SK-N-SH treated with all-trans-retinoic acid at 6 μM for 48 hours (cell line): ENCODE data around the gene GSE1.

Experiments
- ATAC-seq: fragments of 200-7000 bp; cut with Tn5 transposase; 3 replicates; pipeline ENCODE4 v1.9.1; 2020; ENCODE audit warnings: mild to moderate bottlenecking, moderate library complexity
- ARNTL ChIP-seq: fragments of 450-650 bp; formaldehyde crosslinking; IDR thresholded peaks from 2 replicates; pipeline ENCODE4 v1.5.0; 2020; ENCODE audit warnings: low read depth, mild to moderate bottlenecking, moderate library complexity, borderline replicate concordance
- BACH2 ChIP-seq: fragments of 250-450 bp; sonication (Bioruptor Pico); IDR thresholded peaks from 2 replicates; pipeline ENCODE4 v1.9.0; 2021; ENCODE audit warnings: mild to moderate bottlenecking, borderline replicate concordance
- CREB5 ChIP-seq: fragments of 250-450 bp; sonication (Bioruptor Pico); IDR thresholded peaks from 2 replicates; pipeline ENCODE4 v1.5.1; 2020; ENCODE audit warnings: low read depth, mild to moderate bottlenecking, moderate library complexity
- CSDC2 ChIP-seq: fragments of 250-450 bp; sonication (Bioruptor Pico); IDR thresholded peaks from 2 replicates; pipeline ENCODE4 v1.5.0; 2020; ENCODE audit warnings: mild to moderate bottlenecking, moderate library complexity
- ESRRG ChIP-seq: fragments of 250-450 bp; sonication (Bioruptor Pico); IDR thresholded peaks from 2 replicates; pipeline ENCODE4 v1.6.1; 2021; ENCODE audit warnings: mild to moderate bottlenecking
- GLIS3 ChIP-seq: fragments of 250-450 bp; sonication (Bioruptor Pico); IDR thresholded peaks from 2 replicates; pipeline ENCODE4 v1.5.0; 2020; ENCODE audit warnings: mild to moderate bottlenecking, moderate library complexity
- POU6F1 ChIP-seq: fragments of 250-450 bp; sonication (Bioruptor Pico); IDR thresholded peaks from 2 replicates; pipeline ENCODE4 v1.8.0; 2021; ENCODE audit warnings: low read depth, mild to moderate bottlenecking, moderate library complexity, borderline replicate concordance
- PPARA ChIP-seq: fragments of 250-450 bp; sonication (Bioruptor Pico); IDR thresholded peaks from 2 replicates; pipeline ENCODE4 v1.5.0; 2020; ENCODE audit warnings: mild to moderate bottlenecking, borderline replicate concordance
- RARB ChIP-seq: fragments of 250-450 bp; sonication (Bioruptor Pico); IDR thresholded peaks from 2 replicates; pipeline ENCODE4 v1.8.0; 2021; ENCODE audit warnings: mild to moderate bottlenecking, moderate library complexity
- SNAI2 ChIP-seq: fragments of 250-450 bp; sonication (Bioruptor Pico); IDR thresholded peaks from 2 replicates; pipeline ENCODE4 v1.5.0; 2020; ENCODE audit warnings: mild to moderate bottlenecking, moderate library complexity
- TCF4 ChIP-seq: fragments of 250-450 bp; sonication (Bioruptor Pico); IDR thresholded peaks from 2 replicates; pipeline ENCODE4 v1.8.0; 2021; ENCODE audit warnings: mild to moderate bottlenecking, moderate library complexity, borderline replicate concordance
- TOX ChIP-seq: fragments of 250-450 bp; sonication (Bioruptor Pico); IDR thresholded peaks from 2 replicates; pipeline ENCODE4 v1.8.0; 2021; ENCODE audit warnings: mild to moderate bottlenecking, moderate library complexity, borderline replicate concordance
- TSHZ2 ChIP-seq: fragments of 250-450 bp; sonication (Bioruptor Pico); IDR thresholded peaks from 2 replicates; pipeline ENCODE4 v1.5.0; 2020; ENCODE audit warnings: mild to moderate bottlenecking, moderate library complexity
- ZC3H10 ChIP-seq: fragments of 250-450 bp; sonication (Bioruptor Pico); IDR thresholded peaks from 2 replicates; pipeline ENCODE4 v1.5.1; 2021; ENCODE audit warnings: mild to moderate bottlenecking, moderate library complexity
- ZFP3 ChIP-seq: fragments of 250-450 bp; sonication (Bioruptor Pico); IDR thresholded peaks from 2 replicates; pipeline ENCODE4 v1.5.0; 2020; ENCODE audit warnings: mild to moderate bottlenecking, moderate library complexity
- ZFP30 ChIP-seq: fragments of 450-650 bp; formaldehyde crosslinking; IDR thresholded peaks from 2 replicates; pipeline ENCODE4 v1.5.0; 2022; ENCODE audit warnings: mild to moderate bottlenecking, moderate library complexity
- ZNF565 ChIP-seq: fragments of 450-650 bp; formaldehyde crosslinking; conservative IDR thresholded peaks from 2 replicates; pipeline ENCODE4 v1.5.0; 2020; ENCODE audit warnings: low read depth, mild to moderate bottlenecking, moderate library complexity
- ZNF70 ChIP-seq: fragments of 450-650 bp; formaldehyde crosslinking; IDR thresholded peaks from 2 replicates; pipeline ENCODE4 v1.5.0; 2020; ENCODE audit warnings: mild to moderate bottlenecking, moderate library complexity
- ZNF8 ChIP-seq: fragments of 450-650 bp; formaldehyde crosslinking; IDR thresholded peaks from 2 replicates; pipeline ENCODE4 v1.5.0; 2020; ENCODE audit warnings: mild to moderate bottlenecking, moderate library complexity
- TF ChIP-seq, protein P1 (sequence below): fragments of 250-450 bp; sonication (Bioruptor Pico); IDR thresholded peaks from 2 replicates; pipeline ENCODE4 v1.8.0; 2020; ENCODE audit warnings: mild to moderate bottlenecking, moderate library complexity, borderline replicate concordance

GSE1 gene

DNA sequence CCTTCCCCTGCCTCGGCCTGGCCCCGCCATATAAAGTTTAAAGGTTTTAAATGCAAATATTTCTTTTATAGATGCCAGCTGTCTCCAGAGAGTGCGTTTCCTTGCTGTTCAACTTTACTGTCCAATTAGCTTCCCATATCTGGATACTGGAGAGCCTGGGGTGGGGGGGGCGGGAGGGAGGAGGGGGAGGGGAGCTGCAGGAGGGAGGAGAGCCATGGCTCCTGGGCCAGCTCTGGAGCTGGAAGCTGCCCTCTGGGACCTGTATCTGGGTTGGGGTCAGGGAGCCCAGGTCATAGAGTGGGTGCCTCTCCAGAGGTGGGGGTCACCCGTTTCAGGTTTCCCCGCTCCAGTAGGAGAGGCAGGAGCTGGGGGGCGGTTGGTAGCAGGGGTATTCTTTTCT lies 6.2 kb upstream of the GSE1 start:
- no peak for TF ChIP-seq ARNTL
- ATAC-seq, result no peak

DNA sequence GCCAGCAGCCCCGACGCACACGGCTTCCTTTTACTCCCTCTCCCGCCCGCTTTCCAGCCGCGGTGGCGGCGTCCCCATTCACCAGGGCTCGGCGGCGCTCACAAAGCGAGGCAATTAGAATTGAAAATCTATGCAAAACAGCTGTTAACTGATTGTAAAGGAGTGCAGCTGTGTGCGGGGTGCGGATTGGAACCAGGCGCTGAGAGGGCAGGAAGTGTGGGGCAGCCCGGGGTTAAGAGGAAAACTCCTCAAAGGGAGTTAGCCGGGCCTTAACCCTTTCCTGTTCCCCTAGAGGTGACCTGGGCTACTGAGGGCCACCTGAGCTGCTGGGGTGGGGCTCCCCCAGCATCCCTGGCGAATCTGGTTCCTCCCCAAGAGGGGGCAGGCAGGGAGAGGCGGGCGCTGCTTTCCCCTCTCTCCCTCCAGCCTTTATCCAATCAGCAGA lies 5.8 kb upstream of the GSE1 start:
- no peak for TF ChIP-seq BACH2
- TF ChIP-seq TCF4 (CRISPR knock-in tag), result 0 out of 2 replicates have a peak, but pooled peaks have one; percentile 12

DNA sequence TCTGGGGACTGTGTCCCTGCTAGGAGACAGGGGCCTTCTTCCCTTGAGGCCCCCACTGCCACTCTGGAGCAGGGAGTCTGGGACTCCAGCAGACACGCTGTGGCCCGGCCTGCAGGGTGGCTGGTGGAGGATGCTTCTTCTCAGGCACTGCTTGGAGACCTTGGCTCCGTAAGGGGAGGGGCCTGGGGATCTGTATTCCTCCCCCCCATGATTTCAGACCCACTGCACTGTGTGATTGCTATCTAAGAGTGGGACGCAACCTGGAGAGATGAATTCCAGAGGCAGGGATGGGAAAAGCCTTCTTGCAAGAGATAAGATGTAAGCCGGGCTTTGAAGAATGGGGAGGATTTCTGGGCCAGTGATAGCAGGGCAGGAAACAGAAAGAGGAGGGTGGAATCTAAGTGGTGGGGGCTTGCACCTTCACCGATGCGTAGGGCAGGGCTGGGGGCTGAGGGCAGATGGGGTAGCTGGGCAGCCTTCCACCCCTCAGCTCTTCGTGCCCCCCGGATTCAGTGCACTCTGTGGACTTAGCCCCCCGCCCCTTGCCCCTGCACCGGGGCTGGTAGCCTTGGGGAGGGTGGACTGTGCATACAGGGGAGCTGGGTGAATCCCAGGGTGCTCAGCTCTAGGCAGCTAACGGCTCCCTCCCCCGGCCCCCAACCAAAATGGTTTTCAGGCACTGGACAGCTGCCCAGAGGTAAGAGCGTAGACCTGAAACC lies 5.2 kb upstream of the GSE1 start:
- no peak for TF ChIP-seq ESRRG (CRISPR knock-in tag)
- no peak for TF ChIP-seq POU6F1
- TF ChIP-seq BACH2, result no peak
- no peak for TF ChIP-seq TOX (CRISPR knock-in tag)
- TF ChIP-seq RARB (CRISPR knock-in tag), result no peak
- no peak for TF ChIP-seq ZFP30 (CRISPR knock-in tag)
- TF ChIP-seq ZNF565 (CRISPR knock-in tag), result no peak
- TF ChIP-seq CSDC2, result no peak
- TF ChIP-seq PPARA (CRISPR knock-in tag), result no peak
- TF ChIP-seq CREB5, result no peak
- no peak for TF ChIP-seq ZNF70 (CRISPR knock-in tag)
- no peak for TF ChIP-seq ZC3H10 (CRISPR knock-in tag)
- TF ChIP-seq, protein P1, sequence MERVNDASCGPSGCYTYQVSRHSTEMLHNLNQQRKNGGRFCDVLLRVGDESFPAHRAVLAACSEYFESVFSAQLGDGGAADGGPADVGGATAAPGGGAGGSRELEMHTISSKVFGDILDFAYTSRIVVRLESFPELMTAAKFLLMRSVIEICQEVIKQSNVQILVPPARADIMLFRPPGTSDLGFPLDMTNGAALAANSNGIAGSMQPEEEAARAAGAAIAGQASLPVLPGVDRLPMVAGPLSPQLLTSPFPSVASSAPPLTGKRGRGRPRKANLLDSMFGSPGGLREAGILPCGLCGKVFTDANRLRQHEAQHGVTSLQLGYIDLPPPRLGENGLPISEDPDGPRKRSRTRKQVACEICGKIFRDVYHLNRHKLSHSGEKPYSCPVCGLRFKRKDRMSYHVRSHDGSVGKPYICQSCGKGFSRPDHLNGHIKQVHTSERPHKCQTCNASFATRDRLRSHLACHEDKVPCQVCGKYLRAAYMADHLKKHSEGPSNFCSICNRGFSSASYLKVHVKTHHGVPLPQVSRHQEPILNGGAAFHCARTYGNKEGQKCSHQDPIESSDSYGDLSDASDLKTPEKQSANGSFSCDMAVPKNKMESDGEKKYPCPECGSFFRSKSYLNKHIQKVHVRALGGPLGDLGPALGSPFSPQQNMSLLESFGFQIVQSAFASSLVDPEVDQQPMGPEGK (CRISPR knock-in tag), result no peak
- no peak for TF ChIP-seq TCF4 (CRISPR knock-in tag)
- TF ChIP-seq TSHZ2 (CRISPR knock-in tag), result no peak
- TF ChIP-seq GLIS3 (CRISPR knock-in tag), result no peak
- TF ChIP-seq ARNTL, result no peak
- TF ChIP-seq ZNF8 (CRISPR knock-in tag), result no peak
- TF ChIP-seq SNAI2 (CRISPR knock-in tag), result no peak
- ATAC-seq, result no peak

More for the DNA sequence above, 5.8 kb upstream of the GSE1 start:
- no peak for ATAC-seq

GRCh38 chr16:85608515-85608885 lies 4.6 kb upstream of the GSE1 start:
- TF ChIP-seq ZC3H10 (CRISPR knock-in tag) (no peak), BACH2 (no peak), ARNTL (no peak), ZNF70 (CRISPR knock-in tag) (no peak), ZNF8 (CRISPR knock-in tag) (no peak), TCF4 (CRISPR knock-in tag) (no peak), ZFP3 (CRISPR knock-in tag) (no peak), TSHZ2 (CRISPR knock-in tag) (no peak), GLIS3 (CRISPR knock-in tag) (no peak)
- TF ChIP-seq, protein P1 (CRISPR knock-in tag), result no peak
- ATAC-seq, result no peak
